Breast epithelium (tissue), 4 donors: ENCODE measurements around the gene FTO. TPM values are rescaled to one million over a fixed set of nuclear protein-coding genes. Genes with fewer than 3 reads are reported as not detected.

ENCODE experiments used
- DNase-seq, 2 donors: peaks; one replicate each; pipeline ENCODE4 v3.0.0-alpha.2; 2019; ENCODE audit warnings: low spot score in 2 of 2
- H3K27ac ChIP-seq, 2 donors: fragments of 200-600 bp; sonication (generic) in 1 of 2; one replicate each; pipeline ENCODE4 v1.5.1; 2016 to 2019; ENCODE audit warnings: mild to moderate bottlenecking in 1 of 2
- H3K27me3 ChIP-seq, 2 donors: fragments of 200-600 bp; sonication (generic) in 1 of 2; one replicate each; pipeline versions ENCODE4 v1.5.1 to v1.6.0; 2017 to 2019; ENCODE audit warnings: control low read depth in 1 of 2, mild to moderate bottlenecking in 1 of 2
- H3K36me3 ChIP-seq: fragments of 200-600 bp; one replicate; pipeline ENCODE4 v1.5.1; 2019
- H3K4me1 ChIP-seq, 2 donors: fragments of 200-600 bp; sonication (generic); one replicate each; pipeline ENCODE4 v1.5.1; 2016 to 2019; ENCODE audit warnings: control low read depth in 1 of 2
- H3K4me3 ChIP-seq, 3 donors: fragments of 200-600 bp; sonication (generic); 1 replicate in 2 of 3; 2 replicates in 1 of 3; pipeline ENCODE4 v1.5.1; 2016 to 2019; ENCODE audit warnings: mild to moderate bottlenecking in 3 of 3, moderate library complexity in 2 of 3
- H3K9me3 ChIP-seq, 2 donors: fragments of 200-600 bp; sonication (generic) in 1 of 2; one replicate each; pipeline ENCODE4 v1.5.1; 2016 to 2019; ENCODE audit warnings: control low read depth in 1 of 2
- POLR2A ChIP-seq: fragments of 450-650 bp; IDR thresholded peaks from one replicate; pipeline ENCODE4 v1.6.1; 2016; ENCODE audit warnings: antibody characterized with exemption, mild to moderate bottlenecking, moderate library complexity
- POLR2AphosphoS5 ChIP-seq, 3 donors: sonication (generic); formaldehyde crosslinking; IDR thresholded peaks; one replicate each; pipeline ENCODE4 v1.6.1; 2017; ENCODE audit warnings: antibody characterized with exemption in 3 of 3
- intact Hi-C: fragments of 100-400 bp; cut with DNase I; formaldehyde crosslinking; loops from one replicate; pipeline ENCODE4 v1.15.1; 2023; ENCODE audit warnings: low total_unique reads
- total RNA-seq, 3 donors: library from RNA; depleted of rRNA; stranded (reverse); fragments of >200 nt; gene quantifications; one replicate each; pipeline ENCODE4 v1.1.0, GENCODE V29; 2016
- TF ChIP-seq, protein P1 (sequence below), 3 donors: fragments of 450-650 bp; IDR thresholded peaks; one replicate each; pipeline ENCODE4 v1.5.1; 2016 to 2017; ENCODE audit warnings: antibody characterized with exemption in 3 of 3, mild to moderate bottlenecking in 3 of 3, moderate library complexity in 3 of 3

The FTO gene
- total RNA-seq, 3 donors from 2014 or later: 109 to 193 (median 174) TPM

DNA sequence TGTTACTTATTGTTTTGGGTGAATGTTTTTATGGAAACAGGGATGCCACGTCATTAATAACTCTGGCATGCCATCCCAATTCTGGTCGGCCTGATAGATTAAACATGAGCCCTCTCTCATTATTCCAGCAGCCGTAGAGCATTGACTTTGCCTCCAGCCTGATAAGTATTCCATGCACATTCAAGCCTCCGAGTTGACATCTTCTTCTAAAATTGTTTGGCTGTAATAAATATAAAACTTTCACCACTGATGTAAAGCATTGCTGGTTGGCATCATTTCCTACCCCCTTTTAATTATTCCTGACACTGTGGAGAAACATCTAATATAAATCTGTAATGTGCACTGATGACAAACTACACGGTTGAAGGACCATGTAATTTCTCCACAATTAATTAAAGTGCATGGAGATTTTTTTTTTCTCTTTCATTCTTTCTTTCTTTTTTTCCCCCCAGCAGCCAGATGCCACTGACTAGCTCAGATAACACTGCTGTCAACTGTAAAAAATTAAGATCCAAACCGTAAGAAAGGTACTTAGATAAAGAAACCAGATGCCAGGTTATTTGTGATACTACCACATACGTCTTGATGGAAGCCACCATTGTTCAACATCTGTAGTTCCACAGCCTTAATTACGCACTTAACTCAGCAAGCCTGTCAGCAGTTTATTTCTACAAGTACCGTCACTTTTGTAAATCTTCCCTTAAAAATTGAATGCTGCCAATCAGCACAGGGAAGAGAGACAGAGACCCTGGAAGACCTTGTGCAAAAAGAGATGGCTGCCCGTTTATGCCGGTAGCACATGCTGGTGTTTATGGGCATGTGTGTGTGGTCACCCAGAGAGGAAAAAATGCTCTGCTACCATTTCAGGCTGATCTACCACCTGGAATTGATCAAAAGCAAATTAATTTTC is 344.9 kb downstream of the FTO start:
- Histone ChIP-seq H3K4me1 (peaks cover 0 to 9% of the 10 kb centered on the region in 2 donors), H3K36me3 (no peaks in the 10 kb centered on the region), H3K27me3 (no peaks in the 10 kb centered on the region), H3K9me3 (no peaks in the 10 kb centered on the region), H3K4me3 (no peak overlapping the region), H3K27ac (peak overlapping the region in 1 of 2 donors; percentile 34)
- TF ChIP-seq POLR2AphosphoS5 (IDR thresholded peaks at IDR 0.05) (no peak), POLR2A (no peak)
- TF ChIP-seq, protein P1, sequence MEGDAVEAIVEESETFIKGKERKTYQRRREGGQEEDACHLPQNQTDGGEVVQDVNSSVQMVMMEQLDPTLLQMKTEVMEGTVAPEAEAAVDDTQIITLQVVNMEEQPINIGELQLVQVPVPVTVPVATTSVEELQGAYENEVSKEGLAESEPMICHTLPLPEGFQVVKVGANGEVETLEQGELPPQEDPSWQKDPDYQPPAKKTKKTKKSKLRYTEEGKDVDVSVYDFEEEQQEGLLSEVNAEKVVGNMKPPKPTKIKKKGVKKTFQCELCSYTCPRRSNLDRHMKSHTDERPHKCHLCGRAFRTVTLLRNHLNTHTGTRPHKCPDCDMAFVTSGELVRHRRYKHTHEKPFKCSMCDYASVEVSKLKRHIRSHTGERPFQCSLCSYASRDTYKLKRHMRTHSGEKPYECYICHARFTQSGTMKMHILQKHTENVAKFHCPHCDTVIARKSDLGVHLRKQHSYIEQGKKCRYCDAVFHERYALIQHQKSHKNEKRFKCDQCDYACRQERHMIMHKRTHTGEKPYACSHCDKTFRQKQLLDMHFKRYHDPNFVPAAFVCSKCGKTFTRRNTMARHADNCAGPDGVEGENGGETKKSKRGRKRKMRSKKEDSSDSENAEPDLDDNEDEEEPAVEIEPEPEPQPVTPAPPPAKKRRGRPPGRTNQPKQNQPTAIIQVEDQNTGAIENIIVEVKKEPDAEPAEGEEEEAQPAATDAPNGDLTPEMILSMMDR (IDR thresholded peaks at IDR 0.05): no peak
- intact Hi-C loops: no loop called here
- no peak for DNase-seq

GRCh38 chr16:54049591-54050458 is 345.9 kb downstream of the FTO start:
- Histone ChIP-seq H3K27me3 (no peaks in the 10 kb centered on the region), H3K9me3 (no peaks in the 10 kb centered on the region), H3K4me3 (no peak overlapping the region), H3K27ac (peak overlapping the region; percentile 34 to 74), H3K36me3 (no peaks in the 10 kb centered on the region), H3K4me1 (peaks cover 0 to 9% of the 10 kb centered on the region in 2 donors)
- no peak for DNase-seq
- intact Hi-C loops: no loop called here
- TF ChIP-seq POLR2AphosphoS5 (IDR thresholded peaks at IDR 0.05): no peak
- TF ChIP-seq, protein P1 (IDR thresholded peaks at IDR 0.05): no peak
- no peak for TF ChIP-seq POLR2A

DNA sequence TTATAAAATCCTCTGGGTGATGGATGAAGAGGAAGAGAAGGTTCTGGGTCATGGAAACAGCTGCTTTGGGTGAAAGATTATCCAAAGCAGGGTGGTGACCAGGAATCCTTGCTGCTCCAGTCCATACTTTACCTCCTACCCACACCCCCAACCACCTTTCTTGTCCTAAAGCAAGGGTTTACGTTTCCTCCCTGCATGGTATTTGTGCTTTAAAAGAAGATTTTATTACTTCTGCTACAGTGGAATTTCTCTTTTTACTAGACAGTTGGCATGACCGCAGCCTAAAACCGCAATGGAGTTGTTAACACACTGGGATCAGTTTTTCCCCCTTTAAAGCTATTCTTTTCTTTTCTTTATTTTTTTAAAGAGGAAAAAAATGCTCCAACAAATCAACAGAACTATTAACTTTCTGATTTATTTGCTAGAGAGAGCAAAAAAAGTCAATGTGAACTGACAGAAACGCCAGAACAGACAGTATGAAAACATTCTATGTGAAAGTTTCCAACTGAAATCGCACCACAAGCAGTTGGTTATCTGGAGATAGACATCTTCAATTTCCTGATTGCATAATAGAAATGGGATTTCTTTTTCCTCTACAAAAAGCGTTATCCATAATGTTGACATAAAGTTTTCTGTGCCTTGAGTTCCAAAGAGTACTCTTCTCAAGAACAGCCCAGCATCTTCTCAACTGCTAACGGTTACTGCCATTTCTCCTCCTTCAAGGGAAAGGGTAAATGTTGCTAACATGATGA is 346.7 kb downstream of the FTO start:
- no peak overlapping the region for H3K4me3 ChIP-seq
- intact Hi-C loops: no loop called here
- no peaks in the 10 kb centered on the region for H3K36me3 ChIP-seq
- H3K4me1 ChIP-seq: peaks cover 0 to 9% of the 10 kb centered on the region in 2 donors
- H3K27ac ChIP-seq: peak overlapping the region in 1 of 2 donors; percentile 34
- no peak for DNase-seq
- H3K27me3 ChIP-seq: no peaks in the 10 kb centered on the region
- TF ChIP-seq POLR2A (no peak), POLR2AphosphoS5 (IDR thresholded peaks at IDR 0.05) (no peak)
- TF ChIP-seq, protein P1 (IDR thresholded peaks at IDR 0.05): no peak
- H3K9me3 ChIP-seq: no peaks in the 10 kb centered on the region

DNA sequence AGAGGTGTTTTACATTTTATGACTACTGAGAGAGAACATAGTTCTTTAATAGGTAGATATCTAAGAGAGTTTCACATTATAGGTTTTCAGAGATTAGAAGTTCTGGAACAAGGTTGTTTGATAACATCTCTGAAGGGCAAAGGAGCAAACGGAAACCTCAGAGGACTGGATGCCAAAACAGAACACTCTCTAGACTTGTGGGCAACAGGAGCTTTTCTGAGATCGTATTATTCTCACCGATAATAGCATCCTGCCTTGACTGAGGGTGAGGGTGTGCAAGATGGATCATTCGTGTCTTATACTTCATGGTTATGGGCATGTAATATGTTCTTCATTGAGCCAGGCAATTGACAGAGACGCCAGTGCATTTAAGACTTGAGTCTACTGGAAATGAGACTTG is 347.9 kb downstream of the FTO start:
- intact Hi-C loops: no loop called here
- no peak for TF ChIP-seq POLR2A
- no peak overlapping the region for H3K4me3 ChIP-seq

DNA sequence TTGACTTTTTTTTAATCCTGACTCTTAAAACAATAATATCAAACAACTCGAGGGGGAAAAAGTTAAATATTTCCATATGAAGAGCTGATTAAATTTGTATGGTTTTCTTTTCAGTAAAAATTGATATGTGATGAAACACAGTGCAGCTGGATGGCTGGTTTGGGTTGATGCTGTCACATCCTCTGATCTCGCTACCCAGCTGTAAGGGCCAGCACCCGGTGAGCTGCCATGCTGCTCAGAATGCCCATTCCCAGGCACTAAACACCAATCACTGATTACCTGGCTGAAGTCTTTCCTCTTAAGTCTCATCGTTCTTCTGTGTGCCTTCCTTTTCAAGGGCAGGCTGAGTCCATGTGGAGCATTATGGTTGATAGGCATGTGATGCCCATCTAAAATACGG is 348.3 kb downstream of the FTO start:
- Histone ChIP-seq H3K9me3 (peaks cover 0 to 3% of the 10 kb centered on the region in 2 donors), H3K36me3 (no peaks in the 10 kb centered on the region), H3K27ac (no peak overlapping the region), H3K4me3 (no peak overlapping the region), H3K4me1 (peaks cover 0 to 9% of the 10 kb centered on the region in 2 donors), H3K27me3 (no peaks in the 10 kb centered on the region)
- intact Hi-C loops: no loop called here
- no peak for DNase-seq
- TF ChIP-seq POLR2AphosphoS5 (IDR thresholded peaks at IDR 0.05): no peak
- no peak for TF ChIP-seq POLR2A
- TF ChIP-seq, protein P1 (IDR thresholded peaks at IDR 0.05): no peak

More for the DNA sequence above, 347.9 kb downstream of the FTO start:
- Histone ChIP-seq H3K27me3 (no peaks in the 10 kb centered on the region), H3K36me3 (no peaks in the 10 kb centered on the region), H3K9me3 (peaks cover 0 to 3% of the 10 kb centered on the region in 2 donors), H3K27ac (no peak overlapping the region), H3K4me1 (peaks cover 0 to 9% of the 10 kb centered on the region in 2 donors)
- no peak for DNase-seq
